ENCODE results near the gene EIF4G3.

Gene EIF4G3

DNA sequence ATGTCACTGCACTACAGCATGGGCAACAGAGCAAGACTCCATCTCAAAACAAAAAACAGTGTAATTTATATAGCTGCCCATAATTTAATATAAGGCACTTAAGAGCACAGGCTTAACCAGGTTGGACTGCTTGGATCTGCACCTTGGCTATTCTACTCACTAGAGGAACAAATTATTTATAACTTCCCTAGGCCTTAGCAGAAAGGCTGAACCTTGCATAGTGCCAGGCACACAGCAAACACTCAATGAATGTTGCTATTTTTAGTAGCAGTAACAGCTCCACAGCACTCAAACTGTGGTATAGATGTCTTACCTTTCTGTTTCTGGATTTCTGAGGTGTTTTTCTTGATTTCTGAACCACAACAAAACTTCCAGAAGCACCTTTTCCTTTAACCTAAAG, 409.4 kb downstream of the EIF4G3 start:
- H3K9me3 ChIP-seq (ENCODE audit: insufficient read depth, low read length), result no peaks in the 10 kb centered on the region
- peaks cover 2% of the 10 kb centered on the region; the same call in 1 of the 2 replicates for H3K79me2 ChIP-seq (ENCODE audit: insufficient read depth, low read length)
- TF ChIP-seq, protein P1, sequence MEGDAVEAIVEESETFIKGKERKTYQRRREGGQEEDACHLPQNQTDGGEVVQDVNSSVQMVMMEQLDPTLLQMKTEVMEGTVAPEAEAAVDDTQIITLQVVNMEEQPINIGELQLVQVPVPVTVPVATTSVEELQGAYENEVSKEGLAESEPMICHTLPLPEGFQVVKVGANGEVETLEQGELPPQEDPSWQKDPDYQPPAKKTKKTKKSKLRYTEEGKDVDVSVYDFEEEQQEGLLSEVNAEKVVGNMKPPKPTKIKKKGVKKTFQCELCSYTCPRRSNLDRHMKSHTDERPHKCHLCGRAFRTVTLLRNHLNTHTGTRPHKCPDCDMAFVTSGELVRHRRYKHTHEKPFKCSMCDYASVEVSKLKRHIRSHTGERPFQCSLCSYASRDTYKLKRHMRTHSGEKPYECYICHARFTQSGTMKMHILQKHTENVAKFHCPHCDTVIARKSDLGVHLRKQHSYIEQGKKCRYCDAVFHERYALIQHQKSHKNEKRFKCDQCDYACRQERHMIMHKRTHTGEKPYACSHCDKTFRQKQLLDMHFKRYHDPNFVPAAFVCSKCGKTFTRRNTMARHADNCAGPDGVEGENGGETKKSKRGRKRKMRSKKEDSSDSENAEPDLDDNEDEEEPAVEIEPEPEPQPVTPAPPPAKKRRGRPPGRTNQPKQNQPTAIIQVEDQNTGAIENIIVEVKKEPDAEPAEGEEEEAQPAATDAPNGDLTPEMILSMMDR (IDR thresholded peaks at IDR 0.05; ENCODE audit: insufficient read depth, low read length, poor library complexity, severe bottlenecking), result no peak
- no peak for TF ChIP-seq EZH2phosphoT487 (conservative IDR thresholded peaks at IDR 0.05; ENCODE audit: low read length)

DNA sequence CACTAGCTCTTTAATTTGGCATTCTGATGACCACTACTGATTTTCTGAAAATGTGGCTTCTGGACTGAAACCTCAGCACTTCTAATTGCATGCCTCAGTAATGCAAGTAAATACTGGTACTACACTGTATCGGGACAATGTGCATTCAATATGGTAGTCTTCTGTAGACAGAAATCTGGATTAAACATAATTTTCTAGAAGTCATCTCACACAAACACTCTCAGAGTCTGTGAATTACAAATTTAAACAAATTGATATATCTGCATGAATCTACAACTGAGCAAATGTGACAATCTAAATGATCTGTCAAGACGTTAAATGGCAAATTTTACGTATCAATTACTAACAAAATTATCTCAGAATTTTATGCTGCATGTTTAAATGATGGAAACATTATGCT, 413.3 kb downstream of the EIF4G3 start:
- TF ChIP-seq, protein P1 (IDR thresholded peaks at IDR 0.05; ENCODE audit: insufficient read depth, low read length, poor library complexity, severe bottlenecking), result no peak
- no peak for TF ChIP-seq EZH2phosphoT487 (conservative IDR thresholded peaks at IDR 0.05; ENCODE audit: low read length)
- Histone ChIP-seq H3K27ac (ENCODE audit: low read depth, low read length) (no peak overlapping the region), H2AFZ (ENCODE audit: low read depth, low read length, severe bottlenecking) (no peak overlapping the region), H3K9me3 (ENCODE audit: insufficient read depth, low read length) (no peaks in the 10 kb centered on the region), H3F3A (ENCODE audit: insufficient read depth) (peaks cover 3% of the 10 kb centered on the region; the same call in 1 of the 2 replicates), H3K9ac (ENCODE audit: low read length) (no peak overlapping the region), H3K9me2 (replicated peaks; ENCODE audit: insufficient read depth, low read length) (no peaks in the 10 kb centered on the region), H4K20me1 (ENCODE audit: low read depth, low read length) (no peaks in the 10 kb centered on the region; the same call in 1 of the 2 replicates), H3K79me2 (ENCODE audit: insufficient read depth, low read length) (no peaks in the 10 kb centered on the region), H3K27me3 (ENCODE audit: low read length) (no peaks in the 10 kb centered on the region), H3K4me3 (ENCODE audit: insufficient read depth, low read length, poor library complexity, severe bottlenecking) (no peak overlapping the region), H3K4me2 (ENCODE audit: low read depth, low read length, poor library complexity, severe bottlenecking) (no peak overlapping the region), H3K36me3 (ENCODE audit: low read length) (peaks cover 63% of the 10 kb centered on the region)

More for the DNA sequence above, 409.4 kb downstream of the EIF4G3 start:
- no peak overlapping the region for H3K4me2 ChIP-seq (ENCODE audit: low read depth, low read length, poor library complexity, severe bottlenecking)
- no peaks in the 10 kb centered on the region; the same call in 1 of the 2 replicates for H4K20me1 ChIP-seq (ENCODE audit: low read depth, low read length)
- no peaks in the 10 kb centered on the region for H3K9me2 ChIP-seq (replicated peaks; ENCODE audit: insufficient read depth, low read length)
- H3K27ac ChIP-seq (ENCODE audit: low read depth, low read length), result no peak overlapping the region
- H3K27me3 ChIP-seq (ENCODE audit: low read length), result no peaks in the 10 kb centered on the region
- peaks cover 85% of the 10 kb centered on the region for H3K36me3 ChIP-seq (ENCODE audit: low read length)
- H3F3A ChIP-seq (ENCODE audit: insufficient read depth), result peaks cover 6% of the 10 kb centered on the region; the same call in 1 of the 2 replicates
- no peak overlapping the region for H3K9ac ChIP-seq (ENCODE audit: low read length)
- H2AFZ ChIP-seq (ENCODE audit: low read depth, low read length, severe bottlenecking), result no peak overlapping the region
- no peak overlapping the region for H3K4me3 ChIP-seq (ENCODE audit: insufficient read depth, low read length, poor library complexity, severe bottlenecking)

DNA sequence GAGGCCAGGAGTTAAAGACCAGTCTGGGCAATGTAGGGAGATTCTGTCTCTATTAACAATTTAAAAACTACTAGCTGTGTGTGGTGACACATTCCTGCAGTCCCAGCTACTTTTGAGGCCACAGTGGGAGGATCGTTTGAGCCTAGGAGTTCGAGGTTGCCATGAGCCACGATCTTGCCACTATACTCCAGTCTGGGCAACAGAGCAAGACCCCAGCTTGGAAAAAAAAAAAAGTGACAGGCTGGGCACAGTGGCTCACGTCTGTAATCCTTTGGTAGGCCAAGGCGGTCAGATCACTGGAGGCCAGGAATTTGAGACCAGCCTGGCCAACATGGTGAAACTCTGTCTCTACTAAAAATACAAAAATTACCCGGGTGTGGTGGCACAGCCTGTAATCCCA, 416.4 kb downstream of the EIF4G3 start:
- no peaks in the 10 kb centered on the region for H3K79me2 ChIP-seq (ENCODE audit: insufficient read depth, low read length)
- H3K9ac ChIP-seq (ENCODE audit: low read length), result no peak overlapping the region
- H2AFZ ChIP-seq (ENCODE audit: low read depth, low read length, severe bottlenecking), result no peak overlapping the region
- no peak overlapping the region for H3K27ac ChIP-seq (ENCODE audit: low read depth, low read length)
- TF ChIP-seq EZH2phosphoT487 (conservative IDR thresholded peaks at IDR 0.05; ENCODE audit: low read length), result no peak
- TF ChIP-seq, protein P1 (IDR thresholded peaks at IDR 0.05; ENCODE audit: insufficient read depth, low read length, poor library complexity, severe bottlenecking), result no peak
- peaks cover 50% of the 10 kb centered on the region for H3K36me3 ChIP-seq (ENCODE audit: low read length)
- no peak overlapping the region for H3K4me2 ChIP-seq (ENCODE audit: low read depth, low read length, poor library complexity, severe bottlenecking)
- no peaks in the 10 kb centered on the region for H3K9me2 ChIP-seq (replicated peaks; ENCODE audit: insufficient read depth, low read length)
- peaks cover 9% of the 10 kb centered on the region; the same call in 1 of the 2 replicates for H3F3A ChIP-seq (ENCODE audit: insufficient read depth)
- no peaks in the 10 kb centered on the region for H3K27me3 ChIP-seq (ENCODE audit: low read length)
- H4K20me1 ChIP-seq (ENCODE audit: low read depth, low read length), result no peaks in the 10 kb centered on the region; the same call in 1 of the 2 replicates
- no peak overlapping the region for H3K4me3 ChIP-seq (ENCODE audit: insufficient read depth, low read length, poor library complexity, severe bottlenecking)
- no peaks in the 10 kb centered on the region for H3K9me3 ChIP-seq (ENCODE audit: insufficient read depth, low read length)
